Measurements from ENCODE around the gene FRY. TPM values are rescaled to one million over a fixed set of nuclear protein-coding genes. Genes with fewer than 3 reads are reported as not detected.

The FRY gene
- total RNA-seq, 5 donors from 2014 or later (not counting 1 experiment from before 2014, with no cell fraction given) = 11.5 to 35.3 (median 15.2) TPM

GRCh38 chr13:32107474-32107873 lies 75.9 kb downstream of the FRY start:
- no peak overlapping the region for H3K4me3 ChIP-seq (ENCODE audit: control insufficient read depth in 1 of 2, extremely low read depth in 1 of 2, low read length in 1 of 2)
- no peaks in the 10 kb centered on the region for H3K27me3 Mint-ChIP-seq
- no peak overlapping the region for H3K4me3 Mint-ChIP-seq
- peaks cover 13% of the 10 kb centered on the region for H3K36me3 Mint-ChIP-seq
- H3K36me3 ChIP-seq (ENCODE audit: control insufficient read depth in 2 of 2, extremely low read depth in 1 of 2, insufficient read depth in 1 of 2, low read length in 1 of 2) = peaks cover 0 to 7% of the 10 kb centered on the region in 2 donors
- no peak overlapping the region for H3K27ac ChIP-seq (ENCODE audit: low read length)
- POLR2A ChIA-PET = no interaction called here
- H3K9me3 Mint-ChIP-seq = peaks cover 0 to 6% (median 0%) of the 10 kb centered on the region in 3 donors
- H3K9me3 ChIP-seq = no peaks in the 10 kb centered on the region
- no peaks in the 10 kb centered on the region for H3K27me3 ChIP-seq (replicated peaks in 1 of 2; ENCODE audit: control insufficient read depth in 2 of 2, extremely low read depth in 1 of 2, insufficient read depth in 2 of 2, low read length in 1 of 2)
- WGBS (ENCODE audit: insufficient coverage) = 34% methylated on average over 3 of the region's 4 CpGs
- CTCF ChIA-PET = no interaction called here
- no peak for ATAC-seq (replicated peaks in 1 of 4)
- H3K4me1 Mint-ChIP-seq = no peaks in the 10 kb centered on the region
- H3K4me1 ChIP-seq (ENCODE audit: control insufficient read depth in 1 of 2, extremely low read depth in 1 of 2, insufficient read depth in 2 of 2, low read length in 2 of 2) = peaks cover 0 to 8% of the 10 kb centered on the region in 2 experiments
- no peak overlapping the region for H3K27ac Mint-ChIP-seq
- DNase-seq = no peak

GRCh38 chr13:32107973-32108372 lies 76.4 kb downstream of the FRY start:
- ATAC-seq (replicated peaks in 1 of 4) (no peak), DNase-seq (no peak)
- no peak overlapping the region for H3K27ac ChIP-seq (ENCODE audit: low read length)
- H3K4me1 ChIP-seq (ENCODE audit: control insufficient read depth in 1 of 2, extremely low read depth in 1 of 2, insufficient read depth in 2 of 2, low read length in 2 of 2) = peaks cover 0 to 8% of the 10 kb centered on the region in 2 experiments
- POLR2A ChIA-PET = no interaction called here
- peaks cover 0 to 4% of the 10 kb centered on the region in 2 donors for H3K36me3 ChIP-seq (ENCODE audit: control insufficient read depth in 2 of 2, extremely low read depth in 1 of 2, insufficient read depth in 1 of 2, low read length in 1 of 2)
- H3K36me3 Mint-ChIP-seq = peaks cover 12% of the 10 kb centered on the region
- no peaks in the 10 kb centered on the region for H3K4me1 Mint-ChIP-seq
- 40% methylated on average over 1 of the region's 2 CpGs for WGBS (ENCODE audit: insufficient coverage)
- CTCF ChIA-PET = no interaction called here
- no peaks in the 10 kb centered on the region for H3K9me3 ChIP-seq
- H3K27ac Mint-ChIP-seq = no peak overlapping the region
- H3K27me3 Mint-ChIP-seq = no peaks in the 10 kb centered on the region
- H3K9me3 Mint-ChIP-seq = peaks cover 0 to 6% (median 0%) of the 10 kb centered on the region in 3 donors
- H3K27me3 ChIP-seq (replicated peaks in 1 of 2; ENCODE audit: control insufficient read depth in 2 of 2, extremely low read depth in 1 of 2, insufficient read depth in 2 of 2, low read length in 1 of 2) = no peaks in the 10 kb centered on the region
- no peak overlapping the region for H3K4me3 ChIP-seq (ENCODE audit: control insufficient read depth in 1 of 2, extremely low read depth in 1 of 2, low read length in 1 of 2)
- no peak overlapping the region for H3K4me3 Mint-ChIP-seq

GRCh38 chr13:32113532-32113931 lies 82.0 kb downstream of the FRY start:
- H3K9me3 Mint-ChIP-seq = no peaks in the 10 kb centered on the region
- POLR2A ChIA-PET = no interaction called here
- Histone ChIP-seq H3K27me3 (replicated peaks in 1 of 2; ENCODE audit: control insufficient read depth in 2 of 2, extremely low read depth in 1 of 2, insufficient read depth in 2 of 2, low read length in 1 of 2) (no peaks in the 10 kb centered on the region), H3K27ac (ENCODE audit: low read length) (no peak overlapping the region), H3K9me3 (no peaks in the 10 kb centered on the region), H3K4me1 (ENCODE audit: control insufficient read depth in 1 of 2, extremely low read depth in 1 of 2, insufficient read depth in 2 of 2, low read length in 2 of 2) (peaks cover 0 to 13% of the 10 kb centered on the region in 2 experiments), H3K4me3 (ENCODE audit: control insufficient read depth in 1 of 2, extremely low read depth in 1 of 2, low read length in 1 of 2) (no peak overlapping the region), H3K36me3 (ENCODE audit: control insufficient read depth in 2 of 2, extremely low read depth in 1 of 2, insufficient read depth in 1 of 2, low read length in 1 of 2) (no peaks in the 10 kb centered on the region)
- CTCF ChIA-PET = no interaction called here
- peaks cover 11 to 26% (median 17%) of the 10 kb centered on the region in 3 donors for H3K4me1 Mint-ChIP-seq
- 80% methylated on average over 1 of the region's 1 CpG for WGBS (ENCODE audit: insufficient coverage)
- H3K27me3 Mint-ChIP-seq = no peaks in the 10 kb centered on the region
- DNase-seq (no peak), ATAC-seq (replicated peaks in 1 of 4) (no peak)
- no peak overlapping the region for H3K27ac Mint-ChIP-seq
- H3K36me3 Mint-ChIP-seq = peaks cover 6% of the 10 kb centered on the region
- no peak overlapping the region for H3K4me3 Mint-ChIP-seq

- H3K36me3 ChIP-seq (ENCODE audit: control insufficient read depth in 2 of 2, extremely low read depth in 1 of 2, insufficient read depth in 1 of 2, low read length in 1 of 2) = no peaks in the 10 kb centered on the region
- Mint-ChIP-seq H3K27me3 (no peaks in the 10 kb centered on the region), H3K36me3 (peaks cover 6% of the 10 kb centered on the region), H3K27ac (no peak overlapping the region), H3K4me1 (peaks cover 11 to 26% (median 17%) of the 10 kb centered on the region in 3 donors), H3K9me3 (no peaks in the 10 kb centered on the region), H3K4me3 (peak overlapping the region in 1 of 3 donors; percentile 14)
- no peaks in the 10 kb centered on the region for H3K9me3 ChIP-seq
- CTCF ChIA-PET = no interaction called here
- DNase-seq (no peak), ATAC-seq (replicated peaks in 1 of 4) (no peak)
- no peak overlapping the region for H3K27ac ChIP-seq (ENCODE audit: low read length)
- no CpG with 5 or more reads among the region's 5 CpGs for WGBS (ENCODE audit: insufficient coverage)
- peaks cover 0 to 13% of the 10 kb centered on the region in 2 experiments for H3K4me1 ChIP-seq (ENCODE audit: control insufficient read depth in 1 of 2, extremely low read depth in 1 of 2, insufficient read depth in 2 of 2, low read length in 2 of 2)
- H3K27me3 ChIP-seq (replicated peaks in 1 of 2; ENCODE audit: control insufficient read depth in 2 of 2, extremely low read depth in 1 of 2, insufficient read depth in 2 of 2, low read length in 1 of 2) = no peaks in the 10 kb centered on the region
- H3K4me3 ChIP-seq (ENCODE audit: control insufficient read depth in 1 of 2, extremely low read depth in 1 of 2, low read length in 1 of 2) = no peak overlapping the region
- POLR2A ChIA-PET = no interaction called here
Measured at GRCh38 chr13:32114284-32114950, 82.8 kb downstream of the FRY start.

GRCh38 chr13:32115066-32115465 lies 83.5 kb downstream of the FRY start:
- Histone ChIP-seq H3K4me1 (ENCODE audit: control insufficient read depth in 1 of 2, extremely low read depth in 1 of 2, insufficient read depth in 2 of 2, low read length in 2 of 2) (peaks cover 0 to 13% of the 10 kb centered on the region in 2 experiments), H3K36me3 (ENCODE audit: control insufficient read depth in 2 of 2, extremely low read depth in 1 of 2, insufficient read depth in 1 of 2, low read length in 1 of 2) (no peaks in the 10 kb centered on the region), H3K4me3 (ENCODE audit: control insufficient read depth in 1 of 2, extremely low read depth in 1 of 2, low read length in 1 of 2) (no peak overlapping the region), H3K9me3 (no peaks in the 10 kb centered on the region), H3K27me3 (replicated peaks in 1 of 2; ENCODE audit: control insufficient read depth in 2 of 2, extremely low read depth in 1 of 2, insufficient read depth in 2 of 2, low read length in 1 of 2) (no peaks in the 10 kb centered on the region), H3K27ac (ENCODE audit: low read length) (no peak overlapping the region)
- Mint-ChIP-seq H3K4me1 (peaks cover 11 to 26% (median 17%) of the 10 kb centered on the region in 3 donors), H3K4me3 (no peak overlapping the region), H3K9me3 (no peaks in the 10 kb centered on the region), H3K36me3 (peaks cover 6% of the 10 kb centered on the region), H3K27me3 (no peaks in the 10 kb centered on the region), H3K27ac (peak overlapping the region in 1 of 2 donors; percentile 11)
- DNase-seq = no peak
- ChIA-PET CTCF (interaction anchor here in 1 of 2 donors (0.6 kb wide), 1 partner anchor 93 kb away, joined by 5 read pairs; no protein-coding TSS in a partner anchor), POLR2A (no interaction called here)
- 0% methylated on average over 1 of the region's 2 CpGs for WGBS (ENCODE audit: insufficient coverage)
- ATAC-seq (replicated peaks in 1 of 4) = no peak

- CTCF ChIA-PET = no interaction called here
- Histone ChIP-seq H3K9me3 (no peaks in the 10 kb centered on the region), H3K4me1 (ENCODE audit: control insufficient read depth in 1 of 2, extremely low read depth in 1 of 2, insufficient read depth in 2 of 2, low read length in 2 of 2) (peaks cover 0 to 13% of the 10 kb centered on the region in 2 experiments), H3K27me3 (replicated peaks in 1 of 2; ENCODE audit: control insufficient read depth in 2 of 2, extremely low read depth in 1 of 2, insufficient read depth in 2 of 2, low read length in 1 of 2) (no peaks in the 10 kb centered on the region), H3K36me3 (ENCODE audit: control insufficient read depth in 2 of 2, extremely low read depth in 1 of 2, insufficient read depth in 1 of 2, low read length in 1 of 2) (no peaks in the 10 kb centered on the region), H3K27ac (ENCODE audit: low read length) (no peak overlapping the region), H3K4me3 (ENCODE audit: control insufficient read depth in 1 of 2, extremely low read depth in 1 of 2, low read length in 1 of 2) (no peak overlapping the region)
- no peak for DNase-seq
- no CpG with 5 or more reads among the region's 5 CpGs for WGBS (ENCODE audit: insufficient coverage)
- Mint-ChIP-seq H3K27me3 (no peaks in the 10 kb centered on the region), H3K9me3 (no peaks in the 10 kb centered on the region), H3K4me1 (peaks cover 11 to 26% (median 17%) of the 10 kb centered on the region in 3 donors), H3K27ac (no peak overlapping the region), H3K36me3 (peaks cover 14% of the 10 kb centered on the region), H3K4me3 (no peak overlapping the region)
- ATAC-seq (replicated peaks in 1 of 4) = no peak
- POLR2A ChIA-PET = no interaction called here
Measured at GRCh38 chr13:32116210-32116609, 84.6 kb downstream of the FRY start.
